ENCODE data around the gene PEX5.

PEX5 gene

GRCh38 chr12:7189398-7190267 lies at the start of gene PEX5:
PEX5 (plus strand) TSS chr12:7189686; CDS start chr12:7190378, 692 bp downstream.
- DNase-seq = peak; percentile 100

- DNase-seq = no peak
These were observed 48.0 kb upstream of the PEX5 start for GRCh38 chr12:7141351-7142005.

- DNase-seq = peak; percentile 73
These were observed 47.3 kb upstream of the PEX5 start for GRCh38 chr12:7142056-7142644.

- no peak for DNase-seq
These were observed 46.5 kb upstream of the PEX5 start for GRCh38 chr12:7142809-7143465.

- DNase-seq = no peak
These were observed 45.9 kb upstream of the PEX5 start for GRCh38 chr12:7143564-7143963.

- DNase-seq = peak; percentile 91
These were observed 44.9 kb upstream of the PEX5 start for GRCh38 chr12:7144414-7145120.

- DNase-seq = no peak
These were observed 43.8 kb upstream of the PEX5 start for GRCh38 chr12:7145671-7146070.

GRCh38 chr12:7146228-7146627 lies 43.3 kb upstream of the PEX5 start:
- DNase-seq = no peak

GRCh38 chr12:7146906-7147305 lies 42.6 kb upstream of the PEX5 start:
- no peak for DNase-seq

GRCh38 chr12:7150356-7150755 lies 39.1 kb upstream of the PEX5 start:
- no peak for DNase-seq

- DNase-seq = no peak
These were observed 38.6 kb upstream of the PEX5 start for GRCh38 chr12:7150841-7151240.

- DNase-seq = no peak
These were observed 38.0 kb upstream of the PEX5 start for GRCh38 chr12:7151532-7151931.

GRCh38 chr12:7152818-7153217 lies 36.7 kb upstream of the PEX5 start:
- no peak for DNase-seq

- no peak for DNase-seq
These were observed 35.4 kb upstream of the PEX5 start for GRCh38 chr12:7154042-7154441.

- DNase-seq = no peak
These were observed 34.5 kb upstream of the PEX5 start for GRCh38 chr12:7154901-7155470.

GRCh38 chr12:7155471-7156034 lies 33.9 kb upstream of the PEX5 start:
- no peak for DNase-seq

- DNase-seq = no peak
These were observed 33.0 kb upstream of the PEX5 start for GRCh38 chr12:7156259-7157197.

GRCh38 chr12:7157391-7157790 lies 32.1 kb upstream of the PEX5 start:
- no peak for DNase-seq

GRCh38 chr12:7158781-7159609 lies 30.5 kb upstream of the PEX5 start:
- DNase-seq = no peak

GRCh38 chr12:7160183-7160582 lies 29.3 kb upstream of the PEX5 start:
- DNase-seq = peak; percentile 88

Data from NCI-H2171 (cell line).